ENCODE results near the gene TTC28. TPM values are rescaled to one million over a fixed set of nuclear protein-coding genes. Genes with fewer than 3 reads are reported as not detected.
A peak's percentile ranks its signal among the peaks of the same experiment; 100 is the strongest.

TTC28 gene
- total RNA-seq, 1 donor from 2014 or later = 88.8 TPM

DNA sequence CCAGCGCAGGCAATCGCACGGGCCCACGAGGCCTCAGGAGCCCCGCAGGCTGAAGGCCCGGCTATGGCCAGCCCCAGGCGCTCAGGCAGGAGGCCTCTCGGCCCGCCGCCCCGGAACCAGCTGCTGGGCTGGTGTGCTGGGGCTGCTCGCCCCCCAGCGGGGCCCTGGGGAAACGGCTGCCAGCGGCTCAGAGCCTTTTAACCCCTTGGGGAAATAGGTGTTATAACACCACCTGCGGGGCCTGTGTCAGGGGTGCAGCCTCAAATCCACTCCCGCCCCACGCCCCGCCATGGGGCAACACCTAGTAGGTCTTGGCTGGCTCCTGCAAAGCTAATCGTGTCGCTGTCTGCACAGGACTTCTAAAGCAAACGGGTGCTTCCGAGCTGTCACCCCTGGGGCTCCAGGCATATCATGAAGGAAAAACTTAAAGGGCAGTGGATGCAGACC, 237.4 kb downstream of the TTC28 start:
- DNase-seq (ENCODE audit: low spot score) = peak; percentile 85

DNA sequence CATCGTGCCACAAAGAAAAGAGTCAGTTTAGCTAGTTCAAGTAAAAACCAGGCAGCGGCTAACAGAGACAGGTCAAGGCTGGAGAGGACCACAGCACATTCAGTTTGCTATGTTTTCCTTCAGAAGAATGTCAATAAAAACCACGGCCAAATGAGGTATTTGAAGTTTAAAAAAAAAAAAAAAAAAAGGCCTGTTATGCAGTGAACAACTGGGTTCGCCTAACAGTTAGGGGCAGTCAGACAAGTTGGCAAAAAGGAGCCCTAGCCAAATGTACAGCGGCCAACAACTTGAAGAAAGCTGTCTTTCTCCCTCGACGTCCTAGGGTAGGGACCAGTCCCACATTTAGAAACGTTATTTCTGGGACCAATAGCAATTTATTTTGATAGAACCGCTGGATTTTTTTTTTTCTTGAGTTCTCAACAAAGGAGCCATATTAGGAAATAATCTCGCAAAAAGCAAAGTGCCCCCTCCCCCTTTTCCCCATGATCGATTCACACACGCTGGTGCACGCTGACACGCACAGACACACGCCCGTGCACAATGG, 237.8 kb downstream of the TTC28 start:
- peak; percentile 48 for DNase-seq (ENCODE audit: low spot score)

GRCh38 chr22:28440592-28441390, 238.8 kb downstream of the TTC28 start:
- DNase-seq (ENCODE audit: low spot score) = peak; percentile 58

GRCh38 chr22:28438183-28438768, 241.4 kb downstream of the TTC28 start:
- no peak for DNase-seq (ENCODE audit: low spot score)

- no peak for DNase-seq (ENCODE audit: low spot score)
Observed at GRCh38 chr22:28435982-28436381, 243.7 kb downstream of the TTC28 start.

DNA sequence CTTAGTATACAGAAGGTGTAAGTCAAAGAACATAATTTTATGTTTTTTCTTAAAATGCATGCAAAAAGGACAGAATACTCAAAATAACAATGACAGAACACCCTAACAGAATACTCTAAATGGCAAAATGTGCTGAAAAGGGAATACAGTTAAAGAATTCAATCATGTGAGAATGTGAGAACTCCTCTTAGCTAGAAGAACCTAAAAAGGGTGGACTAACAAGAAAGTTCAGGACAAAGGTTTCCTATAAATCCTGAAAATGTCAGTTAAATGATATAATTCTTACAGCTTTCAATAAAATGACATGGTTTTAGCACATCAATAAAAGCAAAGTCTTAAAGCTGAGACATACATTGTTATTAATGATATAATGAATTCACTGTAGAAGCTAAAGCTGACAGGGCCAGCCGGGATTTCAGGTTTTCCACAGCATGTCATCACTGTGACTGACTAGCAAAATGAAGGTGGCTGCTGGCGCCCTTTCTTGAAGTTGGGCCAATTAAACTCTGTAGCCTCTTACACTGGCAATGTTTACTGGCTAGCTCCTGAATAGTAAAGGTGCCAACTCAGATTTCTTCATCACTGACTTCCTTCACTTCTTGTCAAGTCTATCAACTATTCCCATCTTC, 244.4 kb downstream of the TTC28 start:
- DNase-seq (ENCODE audit: low spot score) = no peak

- no peak for DNase-seq (ENCODE audit: low spot score)
Observed at GRCh38 chr22:28430466-28431025, 249.1 kb downstream of the TTC28 start.

DNA sequence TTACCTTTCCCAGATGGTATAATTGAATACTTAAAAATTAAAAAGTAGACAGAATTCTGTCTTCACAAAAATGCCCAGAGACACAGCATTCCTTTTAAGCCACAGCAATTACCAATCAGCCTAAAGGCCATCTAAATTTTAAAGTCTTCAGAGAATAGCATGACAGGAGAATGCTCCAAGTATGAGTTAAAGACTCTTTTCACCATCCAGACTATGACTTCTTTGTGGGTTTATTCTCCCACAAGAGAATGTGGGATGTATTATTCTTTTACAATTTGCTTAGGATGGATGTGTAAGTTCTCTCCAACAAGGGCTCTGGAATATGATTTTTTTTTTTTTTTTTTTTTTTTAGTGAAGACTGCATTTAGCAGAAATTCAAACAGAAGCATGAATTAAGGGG, 249.9 kb downstream of the TTC28 start:
- no peak for DNase-seq (ENCODE audit: low spot score)

- DNase-seq (ENCODE audit: low spot score) = no peak
Observed at GRCh38 chr22:28428271-28428670, 251.4 kb downstream of the TTC28 start.

DNA sequence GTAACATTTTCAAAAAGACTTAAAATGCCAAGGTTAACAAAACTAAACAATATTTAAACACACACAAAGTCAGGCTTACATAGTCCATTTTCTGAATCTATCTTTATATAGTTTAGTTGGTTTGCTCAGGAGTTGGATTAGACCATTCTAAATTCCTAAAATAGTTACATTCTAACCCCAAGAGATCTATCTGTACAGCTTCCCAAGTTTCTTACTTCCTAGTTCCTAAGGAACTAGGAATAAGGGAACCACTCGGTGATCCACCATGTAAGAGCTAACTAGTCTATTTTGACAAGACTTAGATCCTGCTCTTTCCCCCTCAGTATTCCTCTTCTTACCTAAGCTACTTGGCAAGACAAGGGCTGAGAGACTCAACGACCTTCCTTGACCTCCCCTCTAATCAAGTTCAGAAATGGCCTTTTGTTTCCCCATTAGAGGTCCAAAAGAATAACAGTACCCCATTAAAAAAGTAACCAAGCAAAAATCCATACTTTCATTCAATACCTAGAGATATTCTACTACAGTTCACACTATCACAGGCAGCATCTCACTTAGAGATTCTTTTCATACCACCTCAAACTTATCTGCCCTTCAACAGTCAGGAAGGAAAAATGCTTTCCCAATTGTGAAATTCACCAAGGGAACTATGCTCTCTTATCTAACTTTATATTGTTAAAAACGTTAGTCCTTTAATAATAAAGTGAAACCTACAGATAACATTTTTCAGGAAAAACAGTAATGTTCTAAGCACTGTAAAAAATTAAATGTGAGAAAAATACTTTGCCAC, 253.1 kb downstream of the TTC28 start:
- no peak for DNase-seq (ENCODE audit: low spot score)

DNA sequence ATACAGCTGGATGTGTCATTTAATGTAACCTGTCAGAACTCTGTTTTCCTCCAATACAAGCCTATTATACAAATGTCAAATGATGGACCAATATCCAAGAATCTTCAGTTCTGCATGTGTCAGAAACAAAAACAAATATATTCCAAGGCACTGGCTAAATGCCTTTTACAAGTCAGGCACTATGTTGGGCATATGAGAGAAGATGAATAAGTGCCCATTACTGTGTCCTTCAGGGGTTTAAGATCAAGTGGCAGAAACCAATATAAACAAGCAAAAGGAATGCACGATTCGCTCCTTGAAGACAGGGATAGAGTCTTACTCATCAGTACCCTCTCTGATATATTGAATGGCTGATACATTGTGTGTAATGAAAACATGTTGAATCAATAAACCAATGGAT, 254.4 kb downstream of the TTC28 start:
- DNase-seq (ENCODE audit: low spot score) = no peak

- DNase-seq (ENCODE audit: low spot score) = no peak
Observed at GRCh38 chr22:28424427-28425080, 255.1 kb downstream of the TTC28 start.

DNA sequence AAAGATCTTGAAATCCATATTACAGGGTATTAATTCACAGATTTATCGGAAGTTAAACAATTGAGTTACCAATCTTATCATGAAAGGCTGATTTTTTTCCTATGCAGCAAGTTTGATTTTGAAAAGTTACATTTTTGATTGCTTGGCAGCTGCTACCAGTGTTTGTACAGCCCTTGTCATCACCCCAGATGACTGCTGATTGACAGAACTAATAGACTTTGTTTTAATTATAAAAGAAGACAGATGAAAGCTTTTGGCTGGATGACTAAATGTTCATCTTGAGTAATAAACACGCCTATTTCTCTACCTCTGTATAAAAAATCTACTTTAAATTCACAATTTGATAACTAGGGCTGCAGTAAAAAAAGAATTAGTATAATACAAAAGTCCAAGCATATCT, 259.7 kb downstream of the TTC28 start:
- no peak for DNase-seq (ENCODE audit: low spot score)

DNA sequence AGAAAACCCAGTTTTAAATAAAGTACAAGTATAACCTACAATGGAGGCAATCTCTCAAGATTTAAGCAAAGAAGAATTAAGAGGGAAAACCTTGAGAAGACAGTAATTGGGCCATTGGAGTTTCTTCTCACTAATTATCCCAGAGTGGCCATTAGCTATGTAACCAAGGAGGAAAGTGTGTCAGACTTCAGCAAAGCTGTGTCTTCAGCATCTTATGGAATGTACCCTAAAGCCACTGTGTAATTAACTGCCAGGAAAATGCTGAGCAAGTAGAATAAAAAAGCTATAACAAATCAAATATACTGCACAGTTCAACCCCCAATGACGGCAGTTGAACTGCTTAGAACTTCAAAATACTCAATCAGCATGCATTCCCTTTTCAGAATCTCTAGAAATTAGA, 261.6 kb downstream of the TTC28 start:
- DNase-seq (ENCODE audit: low spot score) = no peak

DNA sequence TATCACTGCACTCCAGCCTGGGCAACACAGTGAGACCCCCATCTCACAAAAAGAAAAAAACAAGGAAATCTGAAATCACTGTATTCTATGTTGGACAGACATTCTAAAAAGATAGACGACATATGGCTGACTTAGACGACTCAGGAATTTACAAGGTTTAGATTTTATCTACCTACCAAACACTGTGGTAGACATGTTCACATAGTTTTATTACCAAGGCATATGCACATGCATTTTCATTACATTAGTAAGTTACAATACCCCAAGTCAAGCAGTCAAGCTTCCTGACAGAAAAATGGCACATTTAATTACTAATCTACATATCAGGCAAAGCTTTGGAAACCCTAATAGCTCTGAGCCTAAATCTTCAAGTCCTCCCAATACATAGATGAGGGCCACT, 262.2 kb downstream of the TTC28 start:
- DNase-seq (ENCODE audit: low spot score) = no peak

GRCh38 chr22:28414913-28415312, 264.7 kb downstream of the TTC28 start:
- no peak for DNase-seq (ENCODE audit: low spot score)

DNA sequence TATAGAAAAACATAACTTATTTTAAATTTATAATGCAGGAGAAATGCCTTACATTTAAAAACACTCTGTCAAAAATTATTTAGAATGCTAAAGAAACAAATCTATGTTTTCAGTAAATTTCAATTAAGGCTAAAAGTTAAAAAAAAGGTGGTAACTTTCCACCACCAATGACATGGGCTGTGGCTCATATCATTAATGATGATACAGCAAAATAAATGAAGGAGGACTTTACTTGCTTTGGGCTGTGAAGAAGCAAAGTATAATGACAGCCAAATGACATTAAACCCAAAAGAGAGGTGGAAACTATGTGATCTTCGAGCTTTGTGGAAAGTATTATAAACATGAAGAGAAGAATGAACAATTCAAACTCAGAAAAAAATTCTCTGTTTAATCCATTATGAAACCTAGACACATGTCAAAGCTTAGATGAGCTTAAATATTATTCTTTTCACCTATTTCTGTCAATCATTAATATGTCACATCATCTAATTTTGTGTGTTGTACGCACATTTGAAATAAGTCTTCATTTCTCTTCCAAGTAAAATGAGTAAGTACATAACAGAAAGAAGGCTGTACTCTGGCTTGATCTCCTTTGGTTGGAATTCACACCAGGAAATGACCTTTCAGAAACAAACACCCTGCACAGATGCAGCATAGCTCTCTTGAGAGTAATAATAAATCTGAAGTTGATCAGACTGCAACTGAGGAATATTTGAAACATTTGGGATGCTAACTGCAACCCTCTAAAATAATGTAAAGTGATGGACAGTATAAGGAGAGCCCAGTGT, 265.8 kb downstream of the TTC28 start:
- peak; percentile 42 for DNase-seq (ENCODE audit: low spot score)

DNA sequence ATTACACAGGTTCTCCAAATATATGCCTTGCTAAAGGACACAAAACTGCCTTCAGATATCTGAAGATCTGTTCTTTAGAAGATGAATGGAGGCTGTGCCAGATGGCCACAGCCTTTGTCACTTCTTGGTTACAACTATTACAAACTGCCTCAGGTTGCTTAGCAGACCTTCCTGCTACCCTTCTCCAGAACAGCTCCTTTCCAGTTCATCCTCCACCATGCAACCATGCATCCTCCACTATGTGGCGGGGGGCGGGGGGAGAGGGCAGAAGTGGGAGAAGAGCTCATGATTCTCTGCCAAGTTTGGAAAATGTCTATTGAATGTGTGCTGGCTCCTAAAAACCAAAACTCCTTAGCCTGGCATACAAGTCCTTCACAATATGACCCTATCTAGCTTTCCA, 267.5 kb downstream of the TTC28 start:
- DNase-seq (ENCODE audit: low spot score) = no peak

GRCh38 chr22:28411125-28411524, 268.5 kb downstream of the TTC28 start:
- DNase-seq (ENCODE audit: low spot score) = peak; percentile 33

Measured in umbilical cord (tissue), 2 donors.